ENCODE data around the gene CELSR3. TPM values are rescaled to one million over a fixed set of nuclear protein-coding genes. Genes with fewer than 3 reads are reported as not detected.
A peak's percentile ranks its signal among the peaks of the same experiment; 100 is the strongest.

The CELSR3 gene
- total RNA-seq, 1 donor from 2014 or later, result 0.16 TPM

DNA sequence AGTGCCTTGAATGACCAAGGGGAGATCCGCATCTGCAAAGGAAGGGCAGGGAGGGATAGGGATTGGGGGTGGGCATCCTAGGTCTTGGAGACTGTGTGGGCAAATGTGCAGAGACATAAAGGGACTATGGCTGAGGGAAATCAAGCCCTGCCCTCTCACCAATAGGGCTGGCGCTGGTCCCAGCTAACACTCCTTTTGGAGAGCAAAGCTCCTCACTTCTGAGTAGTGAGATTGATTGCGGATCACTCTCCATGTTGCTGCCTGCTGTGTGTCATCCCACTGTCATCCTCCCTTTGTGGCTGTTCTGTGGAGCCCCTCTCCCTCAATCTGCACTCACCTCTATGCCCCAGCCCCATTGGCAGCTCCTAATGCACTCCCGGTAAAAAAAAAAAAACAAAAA, 2.2 kb upstream of the CELSR3 start:
- intact Hi-C loops (cut with DNase I), result no loop called here
- ATAC-seq (ENCODE audit: poor library complexity) (no peak), DNase-seq (no peak)

DNA sequence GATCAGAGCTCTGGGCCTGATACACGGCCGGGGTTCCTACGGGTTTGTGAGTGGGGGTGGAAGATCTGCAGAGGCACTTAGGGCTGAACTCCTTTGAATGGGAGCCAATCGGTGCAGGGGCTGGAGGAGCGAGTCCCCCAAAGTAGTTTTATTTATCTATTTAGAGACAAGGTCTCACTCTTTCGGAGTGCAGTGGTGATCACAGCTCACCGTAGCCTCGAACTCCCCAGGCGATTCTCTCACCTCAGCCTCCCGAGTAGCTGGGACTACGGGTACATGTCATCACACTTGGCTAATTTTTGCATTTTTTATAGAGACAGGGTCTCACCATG, 1.6 kb upstream of the CELSR3 start:
- DNase-seq (no peak), ATAC-seq (ENCODE audit: poor library complexity) (no peak)
- intact Hi-C loops (cut with DNase I), result no loop called here

GRCh38 chr3:48663489-48664312, 1.0 kb upstream of the CELSR3 start:
- intact Hi-C loops (cut with DNase I), result no loop called here
- peak; percentile 82 for ATAC-seq (ENCODE audit: poor library complexity)
- peak; percentile 94 for DNase-seq

- no peak for DNase-seq
- no peak for ATAC-seq (ENCODE audit: poor library complexity)
- intact Hi-C loops (cut with DNase I), result no loop called here
These were observed 437 bp downstream of the CELSR3 start for GRCh38 chr3:48662145-48662752.

DNA sequence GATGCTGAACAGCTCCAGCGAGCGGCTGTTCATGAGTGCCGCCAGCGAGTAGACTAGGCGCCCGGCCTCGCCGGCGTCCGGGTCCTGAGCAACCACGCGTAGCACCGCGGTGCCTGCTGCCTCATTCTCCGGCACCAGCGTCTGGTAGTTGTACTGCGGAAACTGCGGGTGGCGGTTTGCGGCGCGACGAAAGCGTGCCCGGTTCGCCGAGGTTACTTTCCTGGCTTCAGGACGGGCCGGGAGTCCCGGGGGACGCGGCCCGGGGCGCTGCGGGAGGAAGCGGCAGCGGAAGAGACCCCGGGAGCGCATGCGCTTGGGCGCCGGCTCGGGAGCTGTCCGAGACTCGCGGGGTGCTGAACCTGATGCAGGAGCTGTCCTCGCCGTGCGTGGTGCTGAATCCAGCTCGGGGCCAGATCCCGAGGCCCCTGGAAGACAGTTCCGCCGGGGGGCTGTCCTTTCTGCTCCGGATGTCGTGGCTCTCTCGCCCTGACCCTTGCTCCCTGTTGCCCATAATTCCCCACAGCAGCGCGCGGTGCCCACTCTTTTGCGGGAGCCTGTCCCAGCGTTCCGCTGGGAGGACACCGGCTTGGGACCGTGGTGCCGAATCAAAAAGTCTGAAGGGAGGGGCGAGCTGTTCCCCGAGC, 1.1 kb downstream of the CELSR3 start:
- ATAC-seq (ENCODE audit: poor library complexity) (peak; percentile 59), DNase-seq (peak; percentile 79)
- intact Hi-C loops (cut with DNase I), result no loop called here

GRCh38 chr3:48660800-48661400, 1.8 kb downstream of the CELSR3 start:
- ATAC-seq (ENCODE audit: poor library complexity), result no peak
- intact Hi-C loops (cut with DNase I), result no loop called here
- no peak for DNase-seq

GRCh38 chr3:48656841-48657281, 5.8 kb downstream of the CELSR3 start:
- no peak for ATAC-seq (ENCODE audit: poor library complexity)
- DNase-seq, result no peak
- intact Hi-C loops (cut with DNase I), result no loop called here

GRCh38 chr3:48656061-48656840, 6.4 kb downstream of the CELSR3 start:
- intact Hi-C loops (cut with DNase I), result no loop called here
- ATAC-seq (ENCODE audit: poor library complexity) (peak; percentile 97), DNase-seq (peak; percentile 91)

DNA sequence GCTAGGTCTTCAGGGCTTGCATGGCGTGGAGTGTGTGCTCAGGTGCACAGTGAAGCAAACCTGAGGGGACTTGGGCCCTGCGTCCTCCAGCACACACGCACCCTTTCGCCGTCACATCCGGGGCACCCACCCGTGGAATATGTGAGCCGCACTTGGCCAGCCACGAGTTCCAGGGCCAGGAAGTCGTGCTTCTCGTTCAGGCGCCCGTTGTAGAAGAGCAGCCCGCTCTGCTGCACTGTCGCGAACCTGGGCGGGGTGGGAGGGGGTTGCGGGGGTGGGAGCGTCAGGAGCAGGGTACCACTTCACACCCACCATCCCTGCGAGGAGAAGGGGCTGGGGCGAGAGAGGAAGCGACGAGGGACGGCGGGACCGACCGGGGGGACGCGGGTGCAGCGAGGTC, 7.1 kb downstream of the CELSR3 start:
- DNase-seq (no peak), ATAC-seq (ENCODE audit: poor library complexity) (no peak)
- intact Hi-C loops (cut with DNase I), result no loop called here

DNA sequence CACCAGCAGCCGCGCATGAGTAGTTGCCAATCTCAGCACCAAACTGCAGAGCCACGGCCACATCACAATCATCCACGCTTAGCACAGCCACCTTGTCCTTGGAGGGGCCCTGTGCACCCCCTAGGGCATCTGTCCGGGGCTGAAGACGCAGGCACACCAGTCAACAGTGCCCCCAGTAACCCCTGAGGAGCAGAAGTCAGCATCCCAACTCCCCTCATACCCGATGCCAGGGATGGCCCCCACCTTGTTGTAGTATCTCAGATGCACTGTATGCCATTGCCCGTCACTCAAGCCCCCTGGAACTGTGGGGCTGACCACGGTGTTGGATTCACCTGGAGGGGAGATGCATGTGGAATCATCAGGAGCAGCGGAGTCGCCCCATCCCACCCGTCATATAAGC, 7.6 kb downstream of the CELSR3 start:
- ATAC-seq (ENCODE audit: poor library complexity), result no peak
- intact Hi-C loops (cut with DNase I), result no loop called here
- no peak for DNase-seq

GRCh38 chr3:48652923-48653715, 9.6 kb downstream of the CELSR3 start:
- intact Hi-C loops (cut with DNase I), result no loop called here
- no peak for DNase-seq
- ATAC-seq (ENCODE audit: poor library complexity), result no peak

DNA sequence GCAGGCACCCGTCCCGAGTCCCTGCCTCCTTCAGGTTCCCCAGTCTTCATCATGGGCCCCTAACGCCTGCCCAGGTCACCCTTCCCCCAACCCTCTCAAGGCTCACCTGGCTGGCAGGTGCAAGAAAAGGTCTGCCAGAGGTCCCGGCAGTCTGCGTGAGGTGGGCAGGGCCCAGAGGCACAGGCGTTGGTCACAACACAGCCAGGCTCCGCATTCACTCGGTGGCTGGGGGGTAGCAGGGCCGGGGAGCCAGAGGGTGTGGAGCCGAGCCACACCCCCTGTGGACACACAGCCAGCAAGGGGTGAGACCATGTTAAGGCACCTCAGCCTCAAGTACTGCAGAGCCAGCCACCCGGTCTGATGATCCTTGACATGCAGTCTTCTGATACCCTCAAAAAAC, 10.9 kb downstream of the CELSR3 start:
- no peak for DNase-seq
- intact Hi-C loops (cut with DNase I), result no loop called here
- no peak for ATAC-seq (ENCODE audit: poor library complexity)

- intact Hi-C loops (cut with DNase I), result no loop called here
- no peak for ATAC-seq (ENCODE audit: poor library complexity)
- DNase-seq, result no peak
These were observed 12.0 kb downstream of the CELSR3 start for GRCh38 chr3:48650723-48651122.

- intact Hi-C loops (cut with DNase I), result no loop called here
- ATAC-seq (ENCODE audit: poor library complexity) (no peak), DNase-seq (no peak)
These were observed 14.4 kb downstream of the CELSR3 start for GRCh38 chr3:48648188-48648850.

- ATAC-seq (ENCODE audit: poor library complexity) (no peak), DNase-seq (no peak)
- intact Hi-C loops (cut with DNase I), result no loop called here
These were observed 15.0 kb downstream of the CELSR3 start for GRCh38 chr3:48647714-48648113.

DNA sequence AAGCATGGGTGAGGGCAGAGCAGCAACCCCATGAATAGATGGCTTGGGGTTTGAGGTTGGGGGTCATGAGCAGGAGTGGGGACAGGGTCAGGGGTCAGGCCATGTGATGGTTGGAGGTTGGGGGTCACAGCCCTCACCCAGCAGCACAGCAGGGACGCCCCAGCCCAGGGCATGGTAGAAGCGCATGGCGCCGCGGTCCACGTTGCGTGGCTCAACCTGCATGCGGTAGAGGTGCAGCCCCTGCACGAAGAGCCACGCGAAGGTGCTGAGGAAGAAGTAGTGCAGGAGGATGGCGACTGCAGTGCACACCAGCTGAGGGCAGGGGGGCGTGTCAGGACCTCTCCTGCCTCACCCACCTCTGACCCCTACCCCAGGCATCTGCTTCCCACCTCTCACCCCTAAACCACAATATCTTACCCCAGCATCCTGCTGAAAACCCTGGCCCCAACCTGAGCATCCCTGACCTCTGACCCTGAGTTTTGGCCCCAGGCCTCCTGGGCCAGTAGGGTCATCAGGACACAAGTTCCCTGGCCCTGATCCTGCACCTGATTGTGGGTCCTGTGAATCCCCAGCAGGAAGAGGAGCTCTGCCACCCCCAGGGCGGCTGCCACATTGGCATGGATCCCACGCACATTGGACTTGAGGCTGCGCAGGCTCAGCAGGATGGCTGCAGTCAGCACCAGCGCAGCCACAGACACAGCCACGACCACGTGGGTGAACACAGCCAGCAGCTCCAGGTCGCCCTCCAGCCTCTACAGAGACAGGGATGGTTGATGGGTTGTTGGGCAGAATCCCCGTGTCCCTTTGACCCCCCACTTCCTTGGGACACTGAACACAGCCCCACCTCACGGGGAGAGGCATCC, 17.6 kb downstream of the CELSR3 start:
- DNase-seq (no peak), ATAC-seq (ENCODE audit: poor library complexity) (no peak)
- intact Hi-C loops (cut with DNase I), result no loop called here

DNA sequence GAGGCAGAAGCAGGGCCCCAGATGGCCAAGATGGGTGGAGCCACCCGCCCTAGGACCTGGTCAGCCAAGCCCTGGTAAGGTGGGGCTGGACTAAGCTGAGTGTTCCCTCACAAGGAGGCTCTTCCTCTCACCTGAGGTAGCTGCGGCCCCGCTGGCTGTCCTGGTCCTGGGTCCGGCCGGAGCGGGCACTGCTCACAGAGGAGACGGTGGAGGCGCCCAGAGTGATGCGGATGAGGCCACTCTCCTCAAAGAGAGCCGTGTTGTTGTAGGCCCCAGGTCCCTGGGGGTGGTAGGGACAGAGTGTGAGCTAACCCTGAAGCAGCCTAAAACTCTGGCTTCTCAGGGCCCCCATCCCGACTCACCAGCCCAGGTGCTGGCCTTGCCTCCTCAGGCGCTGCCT, 20.1 kb downstream of the CELSR3 start:
- intact Hi-C loops (cut with DNase I), result no loop called here
- DNase-seq (no peak), ATAC-seq (ENCODE audit: poor library complexity) (no peak)

Data from Right ventricle myocardium superior (tissue), 1 donor.